Psoas muscle (tissue), 8 donors: ENCODE measurements around the gene BPNT1. TPM values are rescaled to one million over a fixed set of nuclear protein-coding genes. Genes with fewer than 3 reads are reported as not detected.
A peak's percentile ranks its signal among the peaks of the same experiment; 100 is the strongest.
"Not testable (repeated sequence)": the region's sequence is repeated elsewhere in the genome, so short reads cannot be mapped to it uniquely, and the experiment has no call there.

ENCODE experiments used
- ATAC-seq, 4 donors: fragments of 200-7000 bp; cut with Tn5 transposase; one replicate each; pipeline ENCODE4 v1.9.1; 2020; ENCODE audit warnings: moderate library complexity in 3 of 4, mild to moderate bottlenecking in 2 of 4
- DNase-seq, 2 donors: peaks; one replicate each; pipeline ENCODE4 v3.0.0-alpha.2; 2020
- H3K27ac ChIP-seq: fragments of 200-600 bp; one replicate; pipeline ENCODE4 v1.8.0; 2022
- H3K27me3 ChIP-seq, 3 donors: fragments of 200-600 bp in 1 of 3; one replicate each; pipeline versions ENCODE4 v1.6.1 to v1.8.0; 2013 to 2022; ENCODE audit warnings: low read length in 2 of 3, mild to moderate bottlenecking in 2 of 3, moderate library complexity in 1 of 3; ENCODE audit not compliant: insufficient read depth in 3 of 3
- H3K36me3 ChIP-seq, 2 donors: fragments of 200-600 bp in 1 of 2; one replicate each; pipeline versions ENCODE4 v1.6.1 to v1.8.0; 2013 to 2022; ENCODE audit warnings: low read depth in 1 of 2, mild to moderate bottlenecking in 1 of 2, moderate library complexity in 1 of 2; ENCODE audit not compliant: insufficient read depth in 1 of 2
- H3K4me1 ChIP-seq: fragments of 200-600 bp; one replicate; pipeline ENCODE4 v1.8.0; 2022
- H3K4me3 ChIP-seq: fragments of 200-600 bp; one replicate; pipeline ENCODE4 v1.8.0; 2022; ENCODE audit warnings: mild to moderate bottlenecking
- H3K9me3 ChIP-seq: fragments of 200-600 bp; one replicate; pipeline ENCODE4 v1.8.0; 2022
- CTCF ChIP-seq: fragments of 200-600 bp; IDR thresholded peaks from one replicate; pipeline ENCODE4 v1.8.0; 2022; ENCODE audit warnings: antibody characterized with exemption
- WGBS, 3 donors: extraction: QIAGEN DNeasy Blood & Tissue Kit; methylation state at CpG; one replicate each; pipeline versions ENCODE4 v1.1.6 to v1.1.7; 2013; 5-methylcytosine and 5-hydroxymethylcytosine counted together
- intact Hi-C, 2 donors: fragments of 100-400 bp; cut with DNase I; formaldehyde crosslinking; loops; one replicate each; pipeline versions ENCODE4 v1.11.0 to v1.14.2; 2022
- polyA plus RNA-seq, 3 donors: library from polyadenylated mRNA; stranded (reverse); fragments of 200-250 nt; gene quantifications; one replicate each; pipeline ENCODE4 v1.2.3, GENCODE V29; 2013
- total RNA-seq, 4 donors: library from RNA; stranded (reverse); fragmentation: NEBNext Ultra II Directional in 2 of 4; extraction: Animal tissue kit (Norgen Biotek cat#: 25700) in 2 of 4; gene quantifications; one replicate each; pipeline versions ENCODE4 v1.2.1 to v1.2.4, GENCODE V29; 2021 to 2023
- donor health status: healthy with polysubstance abuse.
- donor health status: DM: no; HTN: no; CAD: no; lungs with moderate emphysema.
- donor health status: Bipolar disorder and iron deficiency.
- donor health status: healthy.
- donor health status: DM: yes; HTN: yes; CAD: no.
- donor health status: DM: no; HTN: no; CAD: no.
- donor health status: DM: no; HTN: no; CAD: no.
- donor health status: DM: yes; HTN: yes; CAD: no.

The BPNT1 gene
- total and polyA plus RNA-seq, 7 donors, result 5.8 to 12.3 (median 8.3) TPM

- intact Hi-C loops, result loop anchor here in 1 of 2 donors (5.0 kb wide), 1 partner anchor 47 kb away; the partner anchor contains the start of gene EPRS1
- peak within 1 kb of the TSS; percentile 100 for H3K4me3 ChIP-seq
- ATAC-seq (peak; percentile 95 to 96 (median 95)), DNase-seq (peak; percentile 89 to 94)
- no peak for TF ChIP-seq CTCF
- no peaks in the 10 kb centered on the region for H3K9me3 ChIP-seq
- H3K27me3 ChIP-seq, result no peaks in the 10 kb centered on the region
- WGBS, 3 donors, result 1 to 2% (median 1%) methylated on average over 47 to 73 of the region's 73 CpGs
- H3K27ac ChIP-seq, result peak within 1 kb of the TSS; percentile 91
- H3K4me1 ChIP-seq, result peaks cover 14% of the 10 kb centered on the region
- peaks cover 0 to 38% of the 10 kb centered on the region in 2 donors for H3K36me3 ChIP-seq
These were observed 4.7 kb upstream of the BPNT1 start, which contains the start of gene IARS2 for GRCh38 chr1:220094016-220094911. Gene IARS2 (plus strand): TSS chr1:220094132. CDS start chr1:220094217, 85 bp downstream.

GRCh38 chr1:220093361-220094015 is 3.9 kb upstream of the BPNT1 start:
- no peak for TF ChIP-seq CTCF
- H3K36me3 ChIP-seq, result peaks cover 0 to 30% of the 10 kb centered on the region in 2 donors
- DNase-seq (no peak), ATAC-seq (peak; percentile 1 to 18 (median 7))
- H3K9me3 ChIP-seq, result no peaks in the 10 kb centered on the region
- H3K27ac ChIP-seq, result peak overlapping the region; percentile 91
- H3K27me3 ChIP-seq, result no peaks in the 10 kb centered on the region
- WGBS, 3 donors, result 16 to 24% (median 17%) methylated on average over 12 of the region's 12 CpGs
- H3K4me3 ChIP-seq, result peak overlapping the region; percentile 100
- peaks cover 14% of the 10 kb centered on the region for H3K4me1 ChIP-seq
- intact Hi-C loops, result loop anchor here in 1 of 2 donors (5.0 kb wide), 1 partner anchor 46 kb away; the partner anchor contains the start of gene EPRS1

GRCh38 chr1:220092694-220093093 is 3.1 kb upstream of the BPNT1 start:
- Histone ChIP-seq H3K4me3 (no peak overlapping the region), H3K9me3 (no peaks in the 10 kb centered on the region), H3K36me3 (peaks cover 0 to 23% of the 10 kb centered on the region in 2 donors), H3K4me1 (peaks cover 14% of the 10 kb centered on the region), H3K27ac (no peak overlapping the region), H3K27me3 (no peaks in the 10 kb centered on the region)
- no peak for ATAC-seq
- DNase-seq, result no peak
- intact Hi-C loops, result loop anchor here in 1 of 2 donors (5.0 kb wide), 1 partner anchor 45 kb away; the partner anchor contains the start of gene EPRS1
- no peak for TF ChIP-seq CTCF
- 94 to 100% (median 96%) methylated on average over 1 of the region's 1 CpG for WGBS, 3 donors

- H3K9me3 ChIP-seq, H3K4me3 ChIP-seq, H3K27ac ChIP-seq, H3K36me3 ChIP-seq, intact Hi-C loops, H3K27me3 ChIP-seq, ATAC-seq, H3K4me1 ChIP-seq, DNase-seq: not testable (repeated sequence)
- 94 to 97% (median 94%) methylated on average over 15 of the region's 15 CpGs for WGBS, 3 donors
These were observed 3.3 kb downstream of the BPNT1 start for GRCh38 chr1:220086261-220086686.

GRCh38 chr1:220084460-220084859 is 5.1 kb downstream of the BPNT1 start:
- peaks cover 0 to 7% of the 10 kb centered on the region in 2 donors for H3K36me3 ChIP-seq
- no peak for ATAC-seq
- 92 to 97% (median 93%) methylated on average over 1 of the region's 1 CpG for WGBS, 3 donors
- H3K27me3 ChIP-seq, result no peaks in the 10 kb centered on the region
- no peak overlapping the region for H3K4me3 ChIP-seq
- TF ChIP-seq CTCF, result no peak
- intact Hi-C loops, result no loop called here
- no peak for DNase-seq
- no peaks in the 10 kb centered on the region for H3K9me3 ChIP-seq
- H3K4me1 ChIP-seq, result no peaks in the 10 kb centered on the region
- H3K27ac ChIP-seq, result no peak overlapping the region
